HG03457 (cell line): Measurements from ENCODE around the gene GPR176.

Experiments used
- ATAC-seq: cut with Tn5 transposase; IDR thresholded peaks from one replicate; pipeline ENCODE4 v1.9.1; 2021; ENCODE audit warnings: moderate number of reproducible peaks; ENCODE audit not compliant: unreplicated experiment

GPR176 gene

DNA sequence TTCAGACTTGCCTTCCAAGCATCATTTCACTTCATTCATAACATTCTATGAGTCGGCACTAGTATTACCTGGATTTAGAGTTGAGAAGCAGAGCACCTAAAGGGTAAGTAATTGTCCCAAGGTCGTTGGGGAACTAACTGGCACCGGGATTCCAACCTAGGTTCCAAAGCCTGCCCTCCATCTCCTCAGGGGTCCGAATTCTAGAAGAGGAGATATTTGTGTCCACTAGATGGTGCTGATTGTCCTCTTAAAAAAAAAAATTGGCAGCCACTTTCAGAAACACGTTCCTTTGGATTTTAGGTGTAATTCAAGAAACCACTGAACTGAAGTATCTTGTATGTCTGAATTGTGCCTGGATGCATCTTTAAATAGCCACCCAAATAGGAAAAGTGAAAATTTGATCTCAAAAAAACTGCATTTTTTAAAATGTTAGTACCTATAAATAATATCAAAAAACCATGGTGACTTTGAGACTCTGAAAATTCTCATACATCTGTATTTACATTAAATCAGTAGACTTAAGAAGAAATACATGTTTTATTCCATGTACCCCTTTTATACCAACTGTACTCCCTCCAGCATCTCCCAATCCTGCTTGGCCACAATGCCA lies 133.5 kb downstream of the GPR176 start:
- ATAC-seq = no peak

DNA sequence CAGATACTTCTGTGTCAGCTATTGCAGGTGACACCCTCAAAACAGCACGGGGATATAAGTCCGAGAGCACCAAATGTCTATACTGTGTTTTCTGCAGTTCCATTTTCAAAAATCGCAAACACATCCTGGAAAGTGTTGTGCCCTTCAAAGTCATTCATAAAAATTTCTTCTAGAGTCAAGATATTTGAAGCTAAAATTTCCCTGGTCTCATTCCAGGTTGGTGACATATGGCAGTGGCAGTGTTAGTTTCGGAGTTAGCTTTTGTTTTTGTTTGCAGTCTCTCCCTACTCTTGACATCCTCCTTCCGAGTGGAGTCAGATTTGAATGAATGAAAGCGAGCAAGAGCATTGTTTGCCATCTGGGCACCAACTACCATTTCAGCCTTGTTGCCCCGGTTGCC lies 134.2 kb downstream of the GPR176 start:
- ATAC-seq = no peak

DNA sequence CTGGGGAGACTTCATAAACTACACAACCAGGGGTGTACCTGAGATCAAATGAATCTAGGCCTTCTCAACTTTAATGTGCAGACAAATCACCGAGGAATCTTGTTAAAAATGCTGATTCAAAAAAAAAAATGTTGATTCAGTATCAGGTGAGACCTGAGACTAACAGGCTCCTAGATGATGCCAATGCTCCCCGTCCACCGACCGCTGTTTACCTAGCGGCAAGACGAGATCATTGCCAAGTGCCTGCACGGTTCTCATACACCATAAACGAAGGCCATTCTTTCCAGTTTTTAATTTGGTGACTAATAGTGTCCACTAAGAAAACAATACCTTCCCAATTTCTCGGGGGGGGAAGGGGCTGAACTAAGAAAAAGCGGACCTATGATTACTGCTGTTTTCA lies 134.9 kb downstream of the GPR176 start:
- ATAC-seq = no peak

DNA sequence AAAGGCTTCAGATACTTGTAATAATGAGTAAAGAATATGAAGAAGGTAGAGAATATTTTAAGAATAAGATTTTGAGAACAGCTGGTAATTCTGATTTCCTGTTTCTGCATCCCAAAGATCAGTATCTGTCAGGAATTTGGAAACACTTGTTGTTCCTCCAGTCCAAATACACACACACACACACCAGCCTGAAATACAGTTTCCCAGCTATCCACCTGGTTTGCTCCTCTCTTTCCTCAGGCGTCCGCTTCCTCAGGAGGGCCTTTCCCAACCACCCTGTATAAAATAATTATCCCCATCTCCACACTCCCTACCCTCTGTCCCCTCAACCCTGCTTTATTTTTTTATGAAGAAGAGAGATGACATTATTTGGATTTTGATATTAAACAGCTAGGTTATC lies 135.4 kb downstream of the GPR176 start:
- ATAC-seq = no peak

DNA sequence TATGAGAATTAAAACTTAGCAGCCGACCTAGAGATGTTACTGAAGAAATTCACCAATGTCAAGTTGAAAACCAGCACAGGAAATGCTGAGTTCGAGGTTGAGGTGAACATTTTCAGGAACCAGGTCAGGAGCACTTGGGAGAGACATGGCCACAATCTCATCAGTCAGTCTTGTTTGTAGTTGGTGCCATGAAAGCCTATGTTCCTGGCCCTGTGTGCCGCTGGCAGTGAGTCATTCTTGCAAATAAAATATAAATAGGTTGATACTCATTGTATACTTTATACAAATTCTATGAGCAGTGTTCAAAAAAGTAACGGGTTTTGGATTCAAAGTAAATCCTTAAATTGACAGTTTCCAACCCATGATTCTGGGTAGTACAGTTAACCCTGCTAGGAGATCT lies 135.9 kb downstream of the GPR176 start:
- no peak for ATAC-seq

DNA sequence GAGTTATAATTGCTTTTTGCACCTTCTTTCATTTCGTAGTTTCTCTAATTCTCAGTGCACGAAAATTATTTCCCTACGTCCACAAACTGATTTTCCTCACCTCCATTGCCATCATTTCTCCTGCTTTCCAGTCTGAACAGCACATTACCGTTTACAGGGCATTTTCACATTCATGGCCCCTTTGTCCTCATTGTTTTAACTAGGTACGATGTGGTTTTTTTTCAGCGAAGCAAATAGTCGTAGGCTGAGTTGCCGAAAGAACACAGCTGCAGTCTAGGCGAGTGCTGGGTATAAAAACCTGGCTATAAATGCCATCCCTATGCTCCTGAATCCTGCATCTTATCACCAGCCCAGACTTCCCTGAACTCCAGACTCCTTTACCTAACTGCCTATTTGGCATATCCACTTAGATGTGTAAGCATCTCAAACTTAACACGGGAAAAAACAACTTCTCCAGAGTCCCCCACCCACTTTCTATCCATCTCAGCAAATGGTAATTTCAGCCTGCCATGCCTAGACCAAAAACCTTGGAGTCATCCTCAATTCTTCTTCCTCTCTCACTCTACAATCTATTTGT lies 136.7 kb downstream of the GPR176 start:
- ATAC-seq = no peak

DNA sequence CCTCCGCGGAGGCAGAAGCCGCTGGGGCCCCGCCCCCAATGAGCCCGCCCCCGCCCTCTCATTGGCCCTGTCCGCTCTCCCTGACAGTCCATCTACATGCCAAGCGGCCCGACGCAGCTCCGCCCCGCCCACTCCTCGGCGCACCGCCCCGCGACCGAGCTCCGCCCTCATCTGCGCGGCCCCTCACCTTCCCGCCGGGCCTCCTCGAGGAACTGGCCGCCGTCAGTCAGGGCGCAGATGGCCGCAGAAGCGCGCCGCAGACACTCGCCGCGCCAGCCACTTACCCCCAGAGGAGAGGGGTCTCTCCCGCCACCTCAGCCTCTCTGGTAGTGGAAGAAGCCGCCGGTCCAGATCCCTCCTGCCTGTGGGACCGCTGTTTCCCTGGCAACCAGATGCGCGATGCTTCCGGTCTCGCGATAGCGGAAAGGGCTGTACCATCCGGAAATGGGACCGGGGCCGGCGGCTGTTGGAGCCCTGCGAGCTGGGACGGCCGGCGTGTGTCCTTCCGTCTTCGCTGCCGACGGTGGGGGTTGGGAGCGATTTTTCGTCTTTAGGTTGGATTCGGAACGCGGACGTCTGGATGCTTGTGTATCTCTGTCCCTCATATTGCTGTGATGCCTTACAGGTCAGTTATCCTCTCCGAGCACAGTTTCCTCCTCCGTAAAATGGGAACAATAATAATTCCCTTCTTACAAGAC lies 137.5 kb downstream of the GPR176 start, which contains the start of gene FSIP1:
Gene FSIP1, minus strand, starts transcription at position 401 of the 698 bp plus-strand sequence. CDS start 6,317 bp downstream, outside the sequence.
- peak; percentile 91 for ATAC-seq

DNA sequence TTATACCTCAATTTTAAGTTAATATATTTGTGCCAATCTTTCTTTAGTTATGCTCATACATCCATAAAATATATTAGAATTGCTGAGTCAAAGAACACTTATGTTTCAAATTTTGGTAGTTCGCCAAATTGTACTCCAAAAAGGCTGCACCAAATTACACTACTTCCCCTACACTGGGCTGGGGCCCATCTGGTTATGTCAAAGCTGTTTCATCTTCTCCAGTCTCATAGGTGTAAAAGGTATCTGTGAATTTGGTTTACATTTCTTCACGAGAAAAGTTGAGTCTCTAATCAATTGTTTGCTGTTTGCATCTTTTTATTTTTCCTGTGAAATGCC lies 138.1 kb downstream of the GPR176 start:
- no peak for ATAC-seq

DNA sequence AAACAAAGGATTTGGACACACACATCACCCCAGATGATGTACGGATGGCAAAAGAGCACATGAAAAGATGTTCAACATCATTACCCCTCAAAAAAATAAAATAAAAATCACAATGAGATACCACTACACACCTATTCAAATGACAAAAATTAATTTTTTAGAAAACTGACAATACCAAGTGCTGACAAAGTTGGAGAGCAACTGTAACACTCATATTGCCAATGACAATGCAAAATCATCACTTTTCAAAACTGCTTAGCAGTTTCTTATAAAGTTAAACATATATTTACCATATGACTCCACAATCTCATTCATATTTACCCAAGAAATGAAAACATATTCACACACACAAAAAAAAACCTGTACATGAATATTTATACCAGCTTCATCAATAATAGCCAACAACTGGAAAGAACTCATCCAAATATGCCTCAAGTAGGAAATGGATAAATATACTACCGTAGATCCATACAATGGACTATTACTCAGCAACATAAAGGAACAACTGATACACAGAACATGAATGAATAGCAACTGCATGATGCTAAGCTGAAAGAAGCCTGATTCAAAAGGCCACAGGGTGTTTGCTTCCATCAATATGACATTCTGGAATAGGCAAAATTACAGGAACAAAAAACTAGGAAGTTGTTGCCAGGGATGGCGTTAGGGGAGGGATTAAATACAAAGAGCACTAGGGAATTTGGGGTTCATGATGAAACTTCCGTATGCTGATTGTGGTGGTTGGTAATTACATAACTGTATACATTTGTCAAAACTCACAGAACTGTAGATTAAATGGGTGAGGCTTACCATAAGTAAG lies 138.7 kb downstream of the GPR176 start:
- no peak for ATAC-seq

DNA sequence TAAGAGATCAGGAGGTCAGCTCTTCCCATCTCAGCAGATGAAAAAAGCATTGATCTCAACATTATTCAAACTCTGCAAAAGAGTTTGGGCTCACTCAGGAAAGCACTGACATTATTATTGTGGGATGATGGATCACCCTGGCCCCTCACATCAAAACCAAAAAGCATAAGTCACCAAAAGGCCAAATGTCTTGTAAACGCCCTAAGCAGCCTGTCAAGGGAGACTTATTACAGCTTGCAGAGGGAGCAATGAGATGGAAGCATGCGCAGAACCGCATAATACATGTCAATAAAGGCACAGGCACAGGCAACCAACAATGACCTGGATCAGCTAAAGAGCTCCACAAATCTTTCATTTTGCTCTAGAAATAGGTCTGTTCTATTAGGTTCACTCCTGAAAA lies 142.0 kb downstream of the GPR176 start:
- no peak for ATAC-seq

DNA sequence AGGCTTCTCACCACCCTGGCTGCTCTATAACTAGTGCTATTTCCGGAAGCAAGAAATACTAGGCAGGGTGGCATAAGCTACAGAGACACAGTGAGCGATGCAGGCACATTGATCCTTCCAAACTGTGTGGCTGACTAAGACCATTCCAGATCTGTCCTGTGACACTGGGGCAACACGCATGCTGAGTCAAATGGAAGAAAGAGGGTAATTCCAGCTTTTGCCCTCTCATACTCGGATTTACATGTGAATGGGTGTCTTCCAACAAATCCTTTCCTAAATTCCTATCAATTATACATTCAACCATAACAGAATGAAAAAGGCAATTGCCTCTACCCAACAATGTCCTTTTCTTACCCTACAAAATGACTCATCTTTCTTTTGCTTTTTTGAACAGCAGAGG lies 142.6 kb downstream of the GPR176 start:
- ATAC-seq = no peak

DNA sequence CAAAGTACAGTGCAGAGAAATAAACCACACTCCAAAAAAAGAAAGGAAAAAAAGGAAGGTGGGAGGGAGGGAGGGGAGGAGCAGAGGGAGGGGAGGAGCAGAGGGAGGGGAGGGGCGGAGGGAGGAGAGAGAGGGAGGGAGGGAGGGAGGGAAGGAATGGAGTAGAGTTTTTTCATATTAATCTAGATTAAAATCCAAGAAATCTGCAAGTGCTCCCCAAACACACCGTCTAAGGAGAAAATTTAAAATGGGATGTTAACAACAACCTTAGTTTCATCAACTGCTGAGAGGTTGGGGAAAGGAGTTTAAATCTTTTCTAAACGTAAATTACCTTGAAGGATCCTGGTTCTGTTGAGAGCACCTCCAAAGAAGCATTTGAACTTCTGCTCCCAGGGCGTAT lies 144.0 kb downstream of the GPR176 start:
- ATAC-seq = no peak

DNA sequence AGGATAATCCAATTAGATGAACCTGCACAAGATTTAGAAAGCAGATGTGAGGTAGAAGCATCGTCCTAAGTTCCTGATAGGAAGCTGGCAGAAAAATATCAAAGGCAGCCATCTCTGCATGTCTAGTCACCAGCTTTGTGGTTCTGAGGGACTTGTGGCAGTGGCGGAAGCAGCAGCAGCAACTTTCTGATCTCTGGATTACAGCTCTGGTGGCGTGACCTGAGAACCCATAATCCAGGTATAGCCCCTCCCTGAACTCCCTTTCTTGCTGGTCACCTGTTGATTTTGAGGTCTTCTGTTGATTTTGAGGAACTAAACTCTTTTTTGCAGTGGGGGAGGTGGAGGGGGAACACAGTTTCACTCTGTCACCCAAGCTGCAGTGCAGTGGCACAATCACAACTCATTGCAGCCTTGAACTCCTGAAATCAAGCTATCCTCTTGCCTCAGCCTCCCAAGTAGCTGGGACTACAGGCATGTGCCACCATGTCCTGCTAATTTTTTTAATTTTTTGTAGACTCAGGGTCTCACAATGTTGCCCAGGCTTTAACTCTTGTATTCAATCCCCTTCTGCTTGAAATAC lies 145.3 kb downstream of the GPR176 start:
- no peak for ATAC-seq

DNA sequence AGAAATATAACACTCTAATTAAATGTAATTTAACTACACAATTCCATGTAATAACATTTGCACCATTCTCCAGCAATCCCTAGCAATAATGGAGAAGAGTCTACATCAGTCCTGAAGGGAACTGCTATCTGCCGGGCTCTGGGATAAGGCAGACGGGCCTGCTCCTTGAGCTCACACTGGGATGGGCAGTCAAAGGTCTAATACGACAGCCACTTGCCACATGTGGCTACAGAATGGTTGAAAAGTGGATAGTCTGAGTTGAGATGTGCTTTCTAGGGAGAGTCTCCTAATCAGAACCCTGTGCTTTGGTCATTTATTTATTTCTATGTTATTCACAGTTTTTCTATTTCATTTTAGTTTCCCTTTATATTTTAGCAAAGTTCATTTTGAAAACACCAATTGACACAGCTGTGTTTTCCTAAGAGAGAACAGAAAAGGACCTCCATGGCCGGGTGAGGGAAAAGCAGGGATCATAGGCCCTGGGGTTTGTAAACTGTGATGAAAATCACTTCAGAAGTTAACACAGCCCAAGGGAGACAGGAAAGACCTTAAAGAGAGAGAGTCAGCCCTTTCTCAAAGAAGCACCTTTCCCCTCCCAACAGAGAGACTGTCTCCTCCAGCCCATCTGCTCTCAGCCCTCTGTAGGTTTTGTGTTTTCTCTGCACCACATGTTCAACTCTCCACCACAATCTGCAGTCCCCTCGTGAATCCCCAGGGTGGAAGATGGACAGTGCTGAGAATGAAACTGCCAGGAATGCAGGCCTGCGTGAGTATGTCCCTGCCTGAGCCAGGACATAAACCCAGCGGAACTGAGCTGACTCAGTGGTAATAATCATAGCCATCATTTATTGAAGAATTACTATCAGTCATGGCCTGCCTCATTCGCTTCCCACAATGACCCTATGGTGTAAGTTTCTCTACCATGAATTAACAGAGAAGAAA lies 149.0 kb downstream of the GPR176 start:
- no peak for ATAC-seq

DNA sequence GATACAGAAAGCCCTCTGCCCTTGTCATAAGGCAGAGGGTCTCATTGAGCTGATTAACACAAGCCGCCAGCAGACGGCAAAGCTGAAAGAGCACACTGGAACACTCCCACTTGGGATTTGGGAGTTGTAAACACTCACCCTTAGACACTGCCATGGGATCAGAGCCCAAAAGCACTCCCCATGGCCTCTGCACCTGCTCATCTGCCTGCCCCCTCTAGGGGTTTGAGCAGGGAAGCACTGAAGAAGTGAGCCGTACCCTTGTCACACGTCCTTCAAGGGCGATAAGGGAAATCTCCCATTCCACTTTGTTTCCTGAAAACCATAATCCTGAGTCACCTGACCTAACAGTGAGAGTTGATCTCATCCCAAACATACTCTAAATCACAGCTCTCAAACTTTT lies 152.1 kb downstream of the GPR176 start:
- no peak for ATAC-seq

DNA sequence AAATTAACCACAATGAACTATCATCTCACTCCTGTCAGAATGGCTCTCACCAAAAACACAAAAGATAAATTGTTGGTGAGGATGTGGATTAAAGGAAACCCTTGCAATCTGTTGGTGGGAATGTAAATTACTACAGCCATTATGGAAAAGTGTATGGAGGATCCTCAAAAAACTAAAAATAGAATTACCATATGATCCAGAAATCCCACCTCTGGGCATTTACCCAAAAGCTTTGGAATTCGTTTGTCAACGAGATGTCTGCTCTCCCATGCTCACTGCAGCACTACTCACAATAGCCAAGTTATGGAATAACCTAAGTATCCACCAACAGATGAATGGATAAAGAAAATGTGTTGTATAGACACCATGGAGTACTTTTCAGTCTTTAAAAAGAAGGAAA lies 159.1 kb downstream of the GPR176 start:
- ATAC-seq = no peak

DNA sequence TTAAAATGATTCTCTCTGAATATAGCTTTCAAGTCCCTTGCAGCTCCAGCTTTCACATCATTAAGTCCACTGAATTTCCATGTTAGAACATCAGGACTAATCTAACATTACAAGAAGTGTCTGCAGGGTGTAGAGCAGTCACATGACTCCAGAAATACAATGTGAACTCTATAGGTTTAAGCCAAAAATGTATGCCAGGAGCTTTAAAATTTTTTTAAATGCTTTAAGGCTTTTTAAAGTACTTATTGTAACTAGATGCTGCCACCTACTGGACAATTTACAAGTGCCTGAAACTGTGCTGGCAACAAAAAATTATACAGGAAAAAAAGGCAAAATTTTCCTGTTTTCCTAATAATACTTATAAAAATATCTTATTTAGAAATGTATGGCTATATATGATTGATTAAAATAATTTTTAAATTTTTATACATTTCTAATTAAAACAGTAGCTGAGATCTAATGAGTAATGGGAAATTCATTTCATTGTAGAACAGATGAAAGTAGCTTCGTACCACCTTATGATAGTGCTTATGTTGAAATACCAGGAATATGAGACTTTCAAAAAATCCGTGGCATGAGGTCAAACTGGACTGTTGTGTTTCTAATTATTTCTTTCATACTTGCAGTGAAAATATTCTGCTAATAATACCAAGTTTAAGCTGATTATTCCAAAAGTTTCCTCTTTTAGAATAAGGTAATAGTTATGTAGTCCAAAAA lies 163.1 kb downstream of the GPR176 start:
- no peak for ATAC-seq

DNA sequence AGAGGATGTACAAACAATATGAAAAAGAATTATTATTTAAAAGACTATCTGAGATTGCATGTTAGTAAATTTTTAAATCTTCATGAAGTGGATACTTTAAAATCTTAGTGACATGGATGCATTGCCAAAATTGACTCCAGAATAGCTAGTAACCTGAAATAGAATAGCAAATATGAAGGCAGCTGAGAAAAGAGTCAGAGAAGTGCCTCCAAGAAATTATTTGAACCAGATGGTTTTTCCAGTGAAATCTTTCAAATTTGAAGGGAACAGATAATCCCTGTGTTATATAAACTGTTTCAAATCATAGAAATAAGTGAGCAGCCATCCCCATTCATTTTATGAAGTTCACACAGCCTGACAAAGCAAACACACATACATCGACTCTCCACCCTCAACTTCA lies 167.1 kb downstream of the GPR176 start:
- no peak for ATAC-seq

DNA sequence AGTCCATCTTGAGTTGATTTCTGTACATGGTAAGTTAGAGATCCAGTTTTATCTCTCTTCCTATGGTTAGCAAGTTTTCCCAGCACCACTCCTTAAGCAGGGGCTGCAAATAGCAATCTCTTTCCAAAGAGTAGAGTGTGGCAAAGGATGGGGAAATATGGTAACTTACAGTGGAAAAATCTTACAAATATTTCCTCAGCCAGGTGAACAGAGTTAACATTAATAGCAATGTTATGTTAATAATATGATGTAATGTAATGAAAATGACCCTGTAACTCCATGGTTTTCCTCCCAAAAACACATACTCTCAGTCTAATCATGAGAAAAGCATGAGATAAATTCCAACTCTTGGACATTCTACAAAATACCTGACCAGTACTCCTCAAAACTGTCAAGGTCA lies 167.8 kb downstream of the GPR176 start:
- ATAC-seq = no peak
